Trophoblast cell (in vitro differentiated cells and primary cell): ENCODE data around the gene KIF25.
"Not testable (repeated sequence)": the region's sequence is repeated elsewhere in the genome, so short reads cannot be mapped to it uniquely, and the experiment has no call there.

Experiments used
- DNase-seq, 2 donors: peaks; one replicate each; pipeline ENCODE4 v3.0.0-alpha.2; 2016
- H2AFZ ChIP-seq: 2 replicates; pipeline ENCODE4 v1.6.1; 2013; ENCODE audit warnings: low read length, moderate library complexity, mild to moderate bottlenecking; ENCODE audit not compliant: insufficient read depth, poor library complexity
- H2AK5ac ChIP-seq: 2 replicates; pipeline ENCODE4 v1.6.1; 2013; ENCODE audit warnings: mild to moderate bottlenecking, low read length
- H2BK120ac ChIP-seq: 2 replicates; pipeline ENCODE4 v1.6.1; 2013; ENCODE audit warnings: low read length, mild to moderate bottlenecking, moderate library complexity; ENCODE audit not compliant: insufficient read depth, poor library complexity
- H2BK12ac ChIP-seq: 2 replicates; pipeline ENCODE4 v1.6.1; 2013; ENCODE audit warnings: mild to moderate bottlenecking, low read length, moderate library complexity
- H2BK5ac ChIP-seq: 2 replicates; pipeline ENCODE4 v1.6.1; 2013; ENCODE audit warnings: low read length, low read depth, moderate library complexity, mild to moderate bottlenecking; ENCODE audit not compliant: poor library complexity
- H3K14ac ChIP-seq: 2 replicates; pipeline ENCODE4 v1.6.1; 2013; ENCODE audit warnings: mild to moderate bottlenecking, low read length
- H3K18ac ChIP-seq: 2 replicates; pipeline ENCODE4 v1.6.1; 2013; ENCODE audit warnings: mild to moderate bottlenecking, low read length
- H3K23ac ChIP-seq: 2 replicates; pipeline ENCODE4 v1.6.1; 2013; ENCODE audit warnings: low read length
- H3K27ac ChIP-seq: 2 replicates; pipeline ENCODE4 v1.5.1; 2013; ENCODE audit warnings: low read depth, mild to moderate bottlenecking, inconsistent platforms, low read length, moderate library complexity
- H3K27me3 ChIP-seq: 2 replicates; pipeline ENCODE4 v1.6.1; 2013; ENCODE audit warnings: inconsistent platforms, mild to moderate bottlenecking, low read length, moderate library complexity; ENCODE audit not compliant: insufficient read depth
- H3K36me3 ChIP-seq, 2 experiments: 1 replicate in 1 of 2; 2 replicates in 1 of 2; pipeline ENCODE4 v1.6.1; 2013; ENCODE audit warnings: low read length in 2 of 2, mild to moderate bottlenecking in 2 of 2, moderate library complexity in 1 of 2; ENCODE audit not compliant: insufficient read depth in 2 of 2, control insufficient read depth in 1 of 2
- H3K4ac ChIP-seq: 2 replicates; pipeline ENCODE4 v1.6.1; 2013; ENCODE audit warnings: low read depth, mild to moderate bottlenecking, low read length, moderate library complexity
- H3K4me1 ChIP-seq, 2 experiments: 1 replicate in 1 of 2; 2 replicates in 1 of 2; pipeline ENCODE4 v1.6.1; 2013; ENCODE audit warnings: low read length in 2 of 2, mild to moderate bottlenecking in 2 of 2, moderate library complexity in 1 of 2; ENCODE audit not compliant: insufficient read depth in 2 of 2, control insufficient read depth in 1 of 2
- H3K4me2 ChIP-seq: 2 replicates; pipeline ENCODE4 v1.6.1; 2013; ENCODE audit warnings: inconsistent platforms, mild to moderate bottlenecking, low read length, moderate library complexity
- H3K4me3 ChIP-seq: 2 replicates; pipeline ENCODE4 v1.5.1; 2013; ENCODE audit warnings: mild to moderate bottlenecking, low read depth, low read length, inconsistent platforms
- H3K79me1 ChIP-seq: one replicate; pipeline ENCODE4 v1.6.1; 2013; ENCODE audit warnings: low read length
- H3K79me2 ChIP-seq: 2 replicates; pipeline ENCODE4 v1.6.1; 2013; ENCODE audit warnings: low read length, mild to moderate bottlenecking; ENCODE audit not compliant: control insufficient read depth, insufficient read depth, poor library complexity
- H3K9ac ChIP-seq: 2 replicates; pipeline ENCODE4 v1.6.1; 2013; ENCODE audit warnings: mild to moderate bottlenecking, low read length
- H3K9me3 ChIP-seq: 2 replicates; pipeline ENCODE4 v1.6.1; 2013; ENCODE audit warnings: low read depth, mild to moderate bottlenecking, control low read depth, inconsistent platforms, low read length; ENCODE audit not compliant: insufficient read depth
- H4K12ac ChIP-seq: 2 replicates; pipeline ENCODE4 v1.6.1; 2013; ENCODE audit warnings: low read depth, mild to moderate bottlenecking, low read length, moderate library complexity
- H4K8ac ChIP-seq: 2 replicates; pipeline ENCODE4 v1.6.1; 2013; ENCODE audit warnings: low read depth, mild to moderate bottlenecking, low read length, moderate library complexity
- H4K91ac ChIP-seq: one replicate; pipeline ENCODE4 v1.6.1; 2013; ENCODE audit warnings: low read depth, mild to moderate bottlenecking, low read length, moderate library complexity
- WGBS: extraction: QIAGEN DNeasy Blood & Tissue Kit; methylation state at CpG from one replicate; pipeline ENCODE4 v1.1.7; 2013; ENCODE audit warnings: missing lambda C conversion rate; ENCODE audit not compliant: insufficient read length, insufficient coverage; ENCODE audit errors: extremely low coverage; 5-methylcytosine and 5-hydroxymethylcytosine counted together

KIF25 gene

DNA sequence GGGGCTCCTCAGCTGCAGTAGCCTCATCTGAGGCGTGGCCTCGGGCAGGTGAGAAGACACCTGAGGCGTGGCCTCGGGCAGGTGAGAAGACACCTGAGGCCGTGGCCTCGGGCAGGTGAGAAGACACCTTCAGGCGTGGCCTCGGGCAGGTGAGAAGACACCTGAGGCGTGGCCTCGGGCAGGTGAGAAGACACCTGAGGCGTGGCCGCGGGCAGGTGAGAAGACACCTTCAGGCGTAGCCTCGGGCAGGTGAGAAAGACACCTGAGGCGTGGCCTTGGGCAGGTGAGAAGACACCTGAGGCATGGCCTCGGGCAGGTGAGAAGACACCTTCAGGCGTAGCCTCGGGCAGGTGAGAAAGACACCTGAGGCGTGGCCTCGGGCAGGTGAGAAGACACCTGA lies 4.0 kb downstream of the KIF25 start:
- H3K18ac ChIP-seq, H3K36me3 ChIP-seq, H3K27ac ChIP-seq, H3K9me3 ChIP-seq, H3K27me3 ChIP-seq, H2BK120ac ChIP-seq, H3K79me1 ChIP-seq, H2AFZ ChIP-seq, H2BK12ac ChIP-seq, H4K8ac ChIP-seq, H3K79me2 ChIP-seq, H3K9ac ChIP-seq, H2AK5ac ChIP-seq, H2BK5ac ChIP-seq, H4K91ac ChIP-seq, H3K14ac ChIP-seq, H3K4me2 ChIP-seq, H3K4ac ChIP-seq, H3K4me1 ChIP-seq, DNase-seq, H4K12ac ChIP-seq, H3K4me3 ChIP-seq, H3K23ac ChIP-seq: not testable (repeated sequence)
- no CpG with 5 or more reads among the region's 21 CpGs for WGBS

GRCh38 chr6:168002804-168003203 lies 5.3 kb downstream of the KIF25 start:
- no peak overlapping the region for H2BK120ac ChIP-seq
- no peak overlapping the region for H3K4ac ChIP-seq
- H2AFZ ChIP-seq = no peak overlapping the region
- no peaks in the 10 kb centered on the region for H3K79me1 ChIP-seq
- H3K9ac ChIP-seq = no peak overlapping the region
- DNase-seq = no peak
- H3K4me2 ChIP-seq = no peak overlapping the region
- no peak overlapping the region for H3K18ac ChIP-seq
- H3K9me3 ChIP-seq = peaks cover 6% of the 10 kb centered on the region
- H3K23ac ChIP-seq = no peak overlapping the region
- WGBS = no CpG with 5 or more reads among the region's 6 CpGs
- no peak overlapping the region for H2BK5ac ChIP-seq
- no peak overlapping the region for H3K4me3 ChIP-seq
- H3K36me3 ChIP-seq = no peaks in the 10 kb centered on the region
- no peaks in the 10 kb centered on the region for H3K27me3 ChIP-seq
- no peak overlapping the region for H3K27ac ChIP-seq
- no peak overlapping the region for H2BK12ac ChIP-seq
- H4K8ac ChIP-seq = no peak overlapping the region
- H3K79me2 ChIP-seq = no peaks in the 10 kb centered on the region
- no peak overlapping the region for H4K91ac ChIP-seq
- no peak overlapping the region for H3K14ac ChIP-seq
- H3K4me1 ChIP-seq = peaks cover 0 to 3% of the 10 kb centered on the region in 2 experiments
- H4K12ac ChIP-seq = no peak overlapping the region
- no peak overlapping the region for H2AK5ac ChIP-seq

GRCh38 chr6:168004023-168004422 lies 6.6 kb downstream of the KIF25 start:
- no CpG with 5 or more reads among the region's 7 CpGs for WGBS
- Histone ChIP-seq H2BK120ac (no peak overlapping the region), H3K79me2 (no peaks in the 10 kb centered on the region), H3K79me1 (no peaks in the 10 kb centered on the region), H2BK12ac (no peak overlapping the region), H2AFZ (no peak overlapping the region), H4K8ac (no peak overlapping the region), H2AK5ac (no peak overlapping the region), H3K36me3 (no peaks in the 10 kb centered on the region), H3K4me1 (peaks cover 0 to 3% of the 10 kb centered on the region in 2 experiments), H3K14ac (no peak overlapping the region), H3K4ac (no peak overlapping the region), H3K27ac (no peak overlapping the region), H4K91ac (no peak overlapping the region), H3K4me2 (no peak overlapping the region), H3K4me3 (no peak overlapping the region), H2BK5ac (no peak overlapping the region), H3K23ac (no peak overlapping the region), H3K9ac (no peak overlapping the region), H3K18ac (no peak overlapping the region), H3K9me3 (peaks cover 6% of the 10 kb centered on the region), H3K27me3 (no peaks in the 10 kb centered on the region), H4K12ac (no peak overlapping the region)
- no peak for DNase-seq

DNA sequence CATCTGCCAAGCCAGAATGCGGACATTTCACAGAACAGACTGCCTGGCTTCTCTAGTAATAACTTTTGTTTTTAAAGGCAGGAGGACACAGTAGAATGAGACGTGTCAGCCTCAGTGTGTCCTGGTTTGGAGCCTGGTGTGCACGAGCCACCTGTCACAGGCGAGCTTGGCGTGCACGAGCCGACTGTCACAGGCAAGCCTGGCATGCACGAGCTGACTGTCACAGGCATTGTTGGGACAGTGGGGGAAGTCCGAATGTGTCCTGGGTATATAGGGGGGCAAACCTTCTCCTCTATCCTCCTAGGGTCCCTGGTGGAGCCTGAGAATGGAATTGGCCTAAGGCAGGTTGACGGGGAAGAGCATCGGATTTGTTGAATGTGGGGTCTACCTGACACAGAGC lies 7.5 kb downstream of the KIF25 start:
- Histone ChIP-seq H4K12ac (no peak overlapping the region), H3K4me1 (peaks cover 0 to 3% of the 10 kb centered on the region in 2 experiments), H2BK12ac (no peak overlapping the region), H2BK5ac (no peak overlapping the region), H3K36me3 (no peaks in the 10 kb centered on the region), H3K4ac (no peak overlapping the region), H3K9ac (no peak overlapping the region), H3K4me2 (no peak overlapping the region), H3K14ac (no peak overlapping the region), H2AFZ (no peak overlapping the region), H3K27ac (no peak overlapping the region), H3K23ac (no peak overlapping the region), H3K79me2 (no peaks in the 10 kb centered on the region), H4K8ac (no peak overlapping the region), H3K4me3 (peak overlapping the region; percentile 40), H3K9me3 (peaks cover 6% of the 10 kb centered on the region), H3K79me1 (no peaks in the 10 kb centered on the region), H2BK120ac (no peak overlapping the region), H4K91ac (no peak overlapping the region), H2AK5ac (no peak overlapping the region), H3K18ac (no peak overlapping the region), H3K27me3 (no peaks in the 10 kb centered on the region)
- WGBS = no CpG with 5 or more reads among the region's 11 CpGs
- DNase-seq = no peak
